Measurements from ENCODE around the gene MYZAP. TPM values are rescaled to one million over a fixed set of nuclear protein-coding genes. Genes with fewer than 3 reads are reported as not detected.
"Not testable (repeated sequence)": the region's sequence is repeated elsewhere in the genome, so short reads cannot be mapped to it uniquely, and the experiment has no call there.

The MYZAP gene
- total RNA-seq, 2 donors from 2014 or later, result 0.24 TPM; not detected in 1

GRCh38 chr15:57599296-57599810 lies 7.6 kb downstream of the MYZAP start:
- Mint-ChIP-seq H3K9me3 (no peaks in the 10 kb centered on the region), H3K27ac (no peak overlapping the region), H3K27me3 (ENCODE audit: low read depth) (peaks cover 6% of the 10 kb centered on the region), H3K36me3 (ENCODE audit: insufficient read depth in 2 of 2) (no peaks in the 10 kb centered on the region), H3K4me1 (ENCODE audit: low read depth) (no peaks in the 10 kb centered on the region), H3K4me3 (no peak overlapping the region)
- ATAC-seq (replicated peaks in 1 of 2) (no peak), DNase-seq (no peak)

GRCh38 chr15:57600197-57600596 lies 8.5 kb downstream of the MYZAP start:
- no peak for ATAC-seq (replicated peaks in 1 of 2)
- H3K4me1 Mint-ChIP-seq (ENCODE audit: low read depth), result no peaks in the 10 kb centered on the region
- no peak overlapping the region for H3K27ac Mint-ChIP-seq
- H3K36me3 Mint-ChIP-seq (ENCODE audit: insufficient read depth in 2 of 2), result no peaks in the 10 kb centered on the region
- H3K27me3 Mint-ChIP-seq (ENCODE audit: low read depth), result peaks cover 6% of the 10 kb centered on the region
- H3K9me3 Mint-ChIP-seq, result no peaks in the 10 kb centered on the region
- no peak overlapping the region for H3K4me3 Mint-ChIP-seq
- no peak for DNase-seq

- DNase-seq (no peak), ATAC-seq (replicated peaks in 1 of 2) (no peak)
- H3K27ac Mint-ChIP-seq, result no peak overlapping the region
- H3K4me3 Mint-ChIP-seq, result no peak overlapping the region
- H3K27me3 Mint-ChIP-seq (ENCODE audit: low read depth), result peaks cover 6% of the 10 kb centered on the region
- no peaks in the 10 kb centered on the region for H3K4me1 Mint-ChIP-seq (ENCODE audit: low read depth)
- no peaks in the 10 kb centered on the region for H3K36me3 Mint-ChIP-seq (ENCODE audit: insufficient read depth in 2 of 2)
- H3K9me3 Mint-ChIP-seq, result no peaks in the 10 kb centered on the region
Measured at GRCh38 chr15:57604507-57604906, 12.8 kb downstream of the MYZAP start.

- Mint-ChIP-seq H3K9me3 (no peaks in the 10 kb centered on the region), H3K27ac (no peak overlapping the region), H3K36me3 (ENCODE audit: insufficient read depth in 2 of 2) (no peaks in the 10 kb centered on the region), H3K4me3 (no peak overlapping the region), H3K4me1 (ENCODE audit: low read depth) (no peaks in the 10 kb centered on the region), H3K27me3 (ENCODE audit: low read depth) (peaks cover 6% of the 10 kb centered on the region)
- ATAC-seq (replicated peaks in 1 of 2) (no peak), DNase-seq (no peak)
Measured at GRCh38 chr15:57605491-57605890, 13.8 kb downstream of the MYZAP start.

GRCh38 chr15:57606048-57606447 lies 14.3 kb downstream of the MYZAP start:
- peaks cover 6% of the 10 kb centered on the region for H3K27me3 Mint-ChIP-seq (ENCODE audit: low read depth)

GRCh38 chr15:57606816-57607215 lies 15.1 kb downstream of the MYZAP start:
- ATAC-seq (replicated peaks in 1 of 2) (no peak), DNase-seq (no peak)
- Mint-ChIP-seq H3K9me3 (no peaks in the 10 kb centered on the region), H3K36me3 (ENCODE audit: insufficient read depth in 2 of 2) (no peaks in the 10 kb centered on the region), H3K4me3 (no peak overlapping the region), H3K27me3 (ENCODE audit: low read depth) (no peaks in the 10 kb centered on the region), H3K27ac (no peak overlapping the region), H3K4me1 (ENCODE audit: low read depth) (no peaks in the 10 kb centered on the region)

More at GRCh38 chr15:57606048-57606447, 14.3 kb downstream of the MYZAP start:
- H3K4me3 Mint-ChIP-seq, result no peak overlapping the region
- no peaks in the 10 kb centered on the region for H3K4me1 Mint-ChIP-seq (ENCODE audit: low read depth)
- ATAC-seq (replicated peaks in 1 of 2) (no peak), DNase-seq (no peak)
- H3K27ac Mint-ChIP-seq, result no peak overlapping the region
- H3K9me3 Mint-ChIP-seq, result no peaks in the 10 kb centered on the region
- no peaks in the 10 kb centered on the region for H3K36me3 Mint-ChIP-seq (ENCODE audit: insufficient read depth in 2 of 2)

GRCh38 chr15:57607570-57608000 lies 15.9 kb downstream of the MYZAP start:
- Mint-ChIP-seq H3K4me1 (ENCODE audit: low read depth) (no peaks in the 10 kb centered on the region), H3K9me3 (no peaks in the 10 kb centered on the region), H3K36me3 (ENCODE audit: insufficient read depth in 2 of 2) (no peaks in the 10 kb centered on the region), H3K4me3 (no peak overlapping the region), H3K27ac (no peak overlapping the region), H3K27me3 (ENCODE audit: low read depth) (no peaks in the 10 kb centered on the region)
- no peak for ATAC-seq (replicated peaks in 1 of 2)
- DNase-seq, result no peak

GRCh38 chr15:57609805-57610529 lies 18.3 kb downstream of the MYZAP start:
- DNase-seq (no peak), ATAC-seq (replicated peaks in 1 of 2) (no peak)
- Mint-ChIP-seq H3K4me3 (no peak overlapping the region), H3K4me1 (ENCODE audit: low read depth) (no peaks in the 10 kb centered on the region), H3K9me3 (no peaks in the 10 kb centered on the region), H3K27ac (no peak overlapping the region), H3K36me3 (ENCODE audit: insufficient read depth in 2 of 2) (no peaks in the 10 kb centered on the region), H3K27me3 (ENCODE audit: low read depth) (no peaks in the 10 kb centered on the region)

- DNase-seq (no peak), ATAC-seq (replicated peaks in 1 of 2) (no peak)
- Mint-ChIP-seq H3K4me1 (ENCODE audit: low read depth) (no peaks in the 10 kb centered on the region), H3K4me3 (no peak overlapping the region), H3K36me3 (ENCODE audit: insufficient read depth in 2 of 2) (no peaks in the 10 kb centered on the region), H3K9me3 (no peaks in the 10 kb centered on the region), H3K27me3 (ENCODE audit: low read depth) (no peaks in the 10 kb centered on the region), H3K27ac (no peak overlapping the region)
Measured at GRCh38 chr15:57611123-57611522, 19.4 kb downstream of the MYZAP start.

- no peak for DNase-seq
- no peak overlapping the region for H3K4me3 Mint-ChIP-seq
- H3K27me3 Mint-ChIP-seq (ENCODE audit: low read depth), result no peaks in the 10 kb centered on the region
- H3K27ac Mint-ChIP-seq, result no peak overlapping the region
- ATAC-seq (replicated peaks in 1 of 2), result no peak
- no peaks in the 10 kb centered on the region for H3K4me1 Mint-ChIP-seq (ENCODE audit: low read depth)
- no peaks in the 10 kb centered on the region for H3K9me3 Mint-ChIP-seq
- H3K36me3 Mint-ChIP-seq (ENCODE audit: insufficient read depth in 2 of 2), result no peaks in the 10 kb centered on the region
Measured at GRCh38 chr15:57611938-57612337, 20.2 kb downstream of the MYZAP start.

- no peak overlapping the region for H3K27ac Mint-ChIP-seq
- H3K4me3 Mint-ChIP-seq, result no peak overlapping the region
- ATAC-seq (replicated peaks in 1 of 2) (no peak), DNase-seq (no peak)
- H3K27me3 Mint-ChIP-seq (ENCODE audit: low read depth), result no peaks in the 10 kb centered on the region
- no peaks in the 10 kb centered on the region for H3K9me3 Mint-ChIP-seq
- no peaks in the 10 kb centered on the region for H3K4me1 Mint-ChIP-seq (ENCODE audit: low read depth)
- H3K36me3 Mint-ChIP-seq (ENCODE audit: insufficient read depth in 2 of 2), result no peaks in the 10 kb centered on the region
Measured at GRCh38 chr15:57614241-57614640, 22.5 kb downstream of the MYZAP start.

- not testable (repeated sequence) for H3K4me1 Mint-ChIP-seq (ENCODE audit: low read depth); H3K27me3 Mint-ChIP-seq (ENCODE audit: low read depth); H3K4me3 Mint-ChIP-seq; H3K9me3 Mint-ChIP-seq; ATAC-seq (replicated peaks in 1 of 2); DNase-seq; H3K36me3 Mint-ChIP-seq (ENCODE audit: insufficient read depth in 2 of 2); H3K27ac Mint-ChIP-seq
Measured at GRCh38 chr15:57615951-57616496, 24.3 kb downstream of the MYZAP start.

GRCh38 chr15:57618325-57618724 lies 26.6 kb downstream of the MYZAP start:
- H3K36me3 Mint-ChIP-seq (ENCODE audit: insufficient read depth in 2 of 2), result no peaks in the 10 kb centered on the region
- ATAC-seq (replicated peaks in 1 of 2) (no peak), DNase-seq (no peak)
- H3K4me3 Mint-ChIP-seq, result no peak overlapping the region
- no peak overlapping the region for H3K27ac Mint-ChIP-seq
- H3K27me3 Mint-ChIP-seq (ENCODE audit: low read depth), result no peaks in the 10 kb centered on the region
- H3K4me1 Mint-ChIP-seq (ENCODE audit: low read depth), result no peaks in the 10 kb centered on the region
- no peaks in the 10 kb centered on the region for H3K9me3 Mint-ChIP-seq

- Mint-ChIP-seq H3K36me3 (ENCODE audit: insufficient read depth in 2 of 2) (no peaks in the 10 kb centered on the region), H3K27me3 (ENCODE audit: low read depth) (no peaks in the 10 kb centered on the region), H3K4me3 (no peak overlapping the region), H3K27ac (no peak overlapping the region), H3K4me1 (ENCODE audit: low read depth) (no peaks in the 10 kb centered on the region), H3K9me3 (no peaks in the 10 kb centered on the region)
- DNase-seq, result no peak
- ATAC-seq (replicated peaks in 1 of 2), result no peak
Measured at GRCh38 chr15:57619746-57620145, 28.0 kb downstream of the MYZAP start.

Measured in activated T-cell treated with anti-CD3 and anti-CD28 coated beads, Interleukin-2, amount 50 U/mL, for 72 hours (primary cell).